Measurements from ENCODE around the gene PPP1R13B.

PPP1R13B gene

DNA sequence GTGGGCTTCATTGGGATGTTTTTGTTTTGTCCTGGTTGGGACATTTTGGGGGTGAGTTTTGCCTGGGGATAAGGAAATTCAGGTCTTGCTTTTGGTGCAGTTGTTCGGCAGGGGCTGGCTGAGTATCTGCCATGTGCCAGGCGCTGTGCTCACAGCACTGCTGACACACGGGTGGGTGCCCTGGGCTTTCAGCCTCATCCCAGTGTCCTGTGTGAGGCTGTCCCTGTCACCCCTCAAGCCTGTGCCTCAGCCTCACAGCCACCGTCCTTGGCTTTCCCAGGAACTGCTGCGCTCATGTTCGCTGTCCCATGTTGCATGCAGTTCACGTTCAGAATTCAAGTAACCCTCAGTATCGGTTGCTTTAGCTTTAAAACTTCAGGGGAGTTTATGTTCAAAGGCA, 157.0 kb downstream of the PPP1R13B start:
- H3K4me3 ChIP-seq (replicated peaks; ENCODE audit: low read depth, low read length), result no peak overlapping the region
- no peak for DNase-seq (ENCODE audit: extremely low read depth, low read depth)
- TF ChIP-seq, protein P1, sequence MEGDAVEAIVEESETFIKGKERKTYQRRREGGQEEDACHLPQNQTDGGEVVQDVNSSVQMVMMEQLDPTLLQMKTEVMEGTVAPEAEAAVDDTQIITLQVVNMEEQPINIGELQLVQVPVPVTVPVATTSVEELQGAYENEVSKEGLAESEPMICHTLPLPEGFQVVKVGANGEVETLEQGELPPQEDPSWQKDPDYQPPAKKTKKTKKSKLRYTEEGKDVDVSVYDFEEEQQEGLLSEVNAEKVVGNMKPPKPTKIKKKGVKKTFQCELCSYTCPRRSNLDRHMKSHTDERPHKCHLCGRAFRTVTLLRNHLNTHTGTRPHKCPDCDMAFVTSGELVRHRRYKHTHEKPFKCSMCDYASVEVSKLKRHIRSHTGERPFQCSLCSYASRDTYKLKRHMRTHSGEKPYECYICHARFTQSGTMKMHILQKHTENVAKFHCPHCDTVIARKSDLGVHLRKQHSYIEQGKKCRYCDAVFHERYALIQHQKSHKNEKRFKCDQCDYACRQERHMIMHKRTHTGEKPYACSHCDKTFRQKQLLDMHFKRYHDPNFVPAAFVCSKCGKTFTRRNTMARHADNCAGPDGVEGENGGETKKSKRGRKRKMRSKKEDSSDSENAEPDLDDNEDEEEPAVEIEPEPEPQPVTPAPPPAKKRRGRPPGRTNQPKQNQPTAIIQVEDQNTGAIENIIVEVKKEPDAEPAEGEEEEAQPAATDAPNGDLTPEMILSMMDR (IDR thresholded peaks at IDR 0.05; ENCODE audit: low read depth, low read length, missing control alignments), result no peak

DNA sequence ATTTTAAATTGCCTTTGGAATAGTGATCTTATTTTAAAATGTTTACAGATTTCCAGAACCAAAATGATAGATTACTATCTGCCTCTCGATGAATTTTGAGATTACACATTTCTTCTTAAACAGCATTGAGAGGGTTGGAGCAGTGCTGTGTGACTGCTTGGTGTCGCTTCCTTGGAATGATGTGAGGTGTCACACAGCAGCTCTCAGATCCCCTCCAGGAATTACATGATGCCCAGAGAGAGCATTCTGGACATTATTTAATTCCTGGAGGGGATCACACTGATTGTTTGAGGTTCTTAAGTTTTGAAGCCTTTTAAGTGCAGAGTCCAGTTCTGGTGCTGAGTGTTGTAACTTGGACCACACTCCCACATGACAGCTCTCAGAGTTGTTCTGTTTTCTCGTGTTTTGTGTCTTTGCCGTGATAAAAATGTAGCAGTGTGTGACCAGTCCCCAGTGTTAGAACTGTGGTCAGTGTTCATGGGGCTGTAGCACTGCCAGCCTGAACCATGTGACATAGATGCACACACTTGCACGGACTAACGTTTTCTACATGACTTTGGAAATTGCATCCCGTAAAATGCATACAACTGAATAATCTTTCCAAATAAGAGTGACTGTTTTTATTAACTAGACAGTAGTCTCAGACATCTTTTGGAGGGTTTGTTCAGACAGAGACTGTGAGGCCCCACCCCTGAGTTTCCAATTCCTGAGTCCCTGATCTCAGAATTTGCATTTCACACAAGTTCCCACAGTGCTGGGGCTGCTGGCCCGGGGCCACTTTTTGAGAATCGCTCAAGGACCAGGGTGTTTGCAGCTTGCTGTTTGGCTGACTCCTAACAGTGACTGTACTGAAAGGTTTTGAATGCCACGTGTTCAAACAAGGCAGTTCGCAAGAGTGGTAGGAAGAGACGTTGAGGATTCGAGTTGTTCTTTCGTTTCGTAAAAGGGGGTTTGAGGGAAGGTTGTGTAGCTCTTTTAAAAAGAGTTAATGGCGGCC, 158.2 kb downstream of the PPP1R13B start:
- DNase-seq (ENCODE audit: extremely low read depth, low read depth), result no peak
- TF ChIP-seq, protein P1 (IDR thresholded peaks at IDR 0.05; ENCODE audit: low read depth, low read length, missing control alignments), result no peak
- no peak overlapping the region for H3K4me3 ChIP-seq (replicated peaks; ENCODE audit: low read depth, low read length)

DNA sequence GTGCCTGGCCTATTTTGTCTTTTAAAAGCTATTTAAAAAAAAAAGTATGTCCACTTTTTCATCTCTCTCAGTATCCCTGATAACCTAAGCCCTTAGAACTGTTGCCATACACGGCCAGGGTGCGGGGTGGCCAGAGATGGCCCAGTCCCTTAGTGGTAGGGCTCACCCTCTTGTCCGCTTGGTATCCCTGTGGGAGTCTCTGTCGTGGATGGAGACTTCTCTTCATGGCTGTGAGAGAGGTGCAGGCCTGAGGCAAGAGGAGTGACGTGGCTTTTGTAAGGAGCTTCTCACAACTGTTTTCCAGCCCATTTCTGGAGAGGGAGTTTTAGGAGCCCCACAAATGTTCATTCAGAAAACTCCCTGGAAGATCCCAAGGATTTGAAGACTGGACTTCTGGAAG, 158.9 kb downstream of the PPP1R13B start:
- TF ChIP-seq, protein P1 (IDR thresholded peaks at IDR 0.05; ENCODE audit: low read depth, low read length, missing control alignments), result no peak
- no peak overlapping the region for H3K4me3 ChIP-seq (replicated peaks; ENCODE audit: low read depth, low read length)
- no peak for DNase-seq (ENCODE audit: extremely low read depth, low read depth)

DNA sequence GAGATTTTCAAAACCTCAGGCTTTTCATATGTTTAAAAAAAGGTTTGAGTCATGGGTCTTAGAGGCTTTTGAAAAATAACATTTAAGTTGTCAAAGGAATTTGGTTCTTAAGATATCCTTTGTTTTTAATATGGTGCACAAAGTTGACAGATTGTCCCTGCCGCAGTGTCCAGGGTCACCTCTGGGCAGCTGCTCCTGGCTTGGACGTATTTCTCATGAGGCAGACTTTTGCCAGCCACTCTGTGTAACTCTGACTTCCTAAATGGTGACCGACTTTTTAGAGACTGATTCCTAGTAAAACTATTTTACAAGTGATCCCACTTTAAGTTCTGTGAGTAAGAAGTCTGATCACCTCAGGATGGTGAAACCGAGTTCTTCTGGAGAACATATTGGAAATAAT, 159.7 kb downstream of the PPP1R13B start:
- TF ChIP-seq, protein P1 (IDR thresholded peaks at IDR 0.05; ENCODE audit: low read depth, low read length, missing control alignments), result no peak
- no peak for DNase-seq (ENCODE audit: extremely low read depth, low read depth)
- H3K4me3 ChIP-seq (replicated peaks; ENCODE audit: low read depth, low read length), result no peak overlapping the region

DNA sequence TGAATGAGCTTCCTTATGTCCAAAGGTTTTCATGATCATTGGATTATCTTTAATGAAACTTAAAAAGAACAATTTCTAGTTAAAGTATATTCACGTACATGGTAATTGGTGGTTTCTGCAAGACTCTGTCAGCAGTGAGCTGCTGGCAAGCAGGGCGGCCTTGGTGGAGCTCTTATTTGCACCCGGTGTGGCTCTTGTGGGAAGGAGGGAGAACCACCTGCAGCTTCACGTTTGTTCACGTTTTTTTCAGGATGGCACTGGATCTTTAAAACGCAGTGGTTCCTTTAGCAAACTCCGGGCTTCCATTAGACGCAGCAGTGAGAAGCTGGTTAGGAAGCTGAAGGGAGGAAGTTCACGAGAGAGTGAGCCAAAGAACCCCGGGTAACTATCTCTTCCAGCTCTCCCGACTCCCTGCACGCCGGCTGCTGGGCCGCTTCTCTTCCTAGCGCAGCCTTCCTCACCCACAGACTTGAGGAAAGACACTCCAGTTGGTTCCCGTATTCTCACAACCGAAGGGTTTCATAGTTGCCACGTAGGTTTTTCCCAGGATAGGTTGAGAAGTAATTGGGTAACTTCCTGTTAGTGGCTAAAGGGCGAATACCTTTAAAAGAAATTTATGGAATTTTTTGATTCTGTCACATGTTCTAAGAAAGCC, 160.4 kb downstream of the PPP1R13B start:
- no peak for DNase-seq (ENCODE audit: extremely low read depth, low read depth)
- no peak overlapping the region for H3K4me3 ChIP-seq (replicated peaks; ENCODE audit: low read depth, low read length)
- TF ChIP-seq, protein P1 (IDR thresholded peaks at IDR 0.05; ENCODE audit: low read depth, low read length, missing control alignments), result no peak

DNA sequence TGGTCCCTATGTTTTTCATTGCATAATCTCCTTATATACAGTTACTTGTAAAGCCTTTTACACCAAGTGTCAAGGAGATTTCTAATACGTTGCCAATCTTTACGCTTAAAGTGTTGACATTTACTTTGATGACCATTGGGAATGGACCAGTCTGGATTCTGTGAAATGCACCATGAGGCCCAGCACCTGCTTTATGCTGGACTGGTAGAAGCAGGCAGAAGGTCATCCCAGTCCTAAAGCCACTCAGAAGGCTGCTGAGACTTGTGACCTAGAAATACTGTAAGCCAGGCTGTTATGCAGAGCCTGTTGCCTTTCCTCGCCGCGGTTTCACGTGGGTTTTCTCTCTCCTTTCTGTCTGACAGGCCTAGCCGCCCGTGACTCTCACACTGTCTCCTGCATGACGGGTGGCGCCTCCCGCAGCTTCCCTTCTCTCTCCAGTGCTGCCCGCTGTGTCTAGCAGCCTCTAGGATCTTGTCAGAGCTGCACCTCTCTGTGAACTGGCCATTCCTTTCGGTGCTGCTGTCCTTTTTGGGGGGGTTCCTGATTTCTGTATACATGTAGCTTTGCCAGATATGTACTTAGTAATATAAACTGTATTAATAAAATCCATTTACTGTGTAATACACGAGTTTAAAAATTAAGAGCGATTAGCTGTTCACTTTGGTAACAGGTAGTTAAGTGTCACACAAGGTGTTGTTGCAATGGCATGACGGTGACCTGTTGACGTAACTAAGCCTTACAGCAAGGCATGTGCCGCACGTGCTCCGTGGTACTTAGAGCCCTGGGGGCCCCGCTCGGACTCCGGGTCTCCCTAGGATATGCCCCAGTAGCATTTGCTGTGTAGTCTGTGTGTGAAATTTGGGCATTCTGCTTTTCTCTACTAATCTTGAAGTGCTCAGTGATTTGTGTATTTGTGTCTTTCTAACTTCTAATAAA, 161.8 kb downstream of the PPP1R13B start:
- TF ChIP-seq, protein P1 (IDR thresholded peaks at IDR 0.05; ENCODE audit: low read depth, low read length, missing control alignments), result no peak
- DNase-seq (ENCODE audit: extremely low read depth, low read depth), result no peak
- H3K4me3 ChIP-seq (replicated peaks; ENCODE audit: low read depth, low read length), result no peak overlapping the region

Data from HFF-Myc (cell line).